NCI-H510A treated with DMSO at 0.1 percent for 48 hours (cell line): ENCODE measurements around the gene PGGHG.
"Not testable (repeated sequence)": the region's sequence is repeated elsewhere in the genome, so short reads cannot be mapped to it uniquely, and the experiment has no call there.

Source experiments
- DNase-seq: peaks from one replicate; lab custom pipeline; 2025; lab: John Stamatoyannopoulos, UW

The PGGHG gene

GRCh38 chr11:288478-289397 is at the start of gene PGGHG:
Gene PGGHG (plus strand): TSS chr11:289126. CDS start chr11:289817, 691 bp downstream.
- no peak for DNase-seq

- DNase-seq = no peak
Observed at GRCh38 chr11:240315-240714, 48.6 kb upstream of the PGGHG start.

- DNase-seq = no peak
Observed at GRCh38 chr11:241634-242033, 47.3 kb upstream of the PGGHG start.

DNA sequence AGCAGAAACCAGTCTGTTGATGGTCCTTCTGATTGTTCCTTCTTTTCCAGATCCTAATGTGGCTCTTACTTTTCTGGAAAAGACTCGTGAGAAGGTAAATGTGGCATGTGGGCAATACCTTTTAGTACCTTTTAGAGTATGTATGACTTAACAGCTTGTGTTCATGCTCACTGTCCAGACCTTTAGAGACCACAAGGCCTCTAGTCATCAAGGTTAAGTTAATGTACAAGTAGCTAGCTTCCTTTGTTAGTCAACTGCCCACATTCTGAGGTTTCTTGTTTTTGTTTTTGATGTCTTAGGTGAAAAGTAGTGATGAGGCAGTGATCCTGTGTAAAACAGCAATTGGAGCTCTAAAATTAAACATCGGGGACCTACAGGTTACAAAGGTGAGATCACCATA is 44.5 kb upstream of the PGGHG start:
- DNase-seq = no peak

- DNase-seq = no peak
Observed at GRCh38 chr11:249062-249461, 39.9 kb upstream of the PGGHG start.

GRCh38 chr11:250274-250673 is 38.7 kb upstream of the PGGHG start:
- no peak for DNase-seq

DNA sequence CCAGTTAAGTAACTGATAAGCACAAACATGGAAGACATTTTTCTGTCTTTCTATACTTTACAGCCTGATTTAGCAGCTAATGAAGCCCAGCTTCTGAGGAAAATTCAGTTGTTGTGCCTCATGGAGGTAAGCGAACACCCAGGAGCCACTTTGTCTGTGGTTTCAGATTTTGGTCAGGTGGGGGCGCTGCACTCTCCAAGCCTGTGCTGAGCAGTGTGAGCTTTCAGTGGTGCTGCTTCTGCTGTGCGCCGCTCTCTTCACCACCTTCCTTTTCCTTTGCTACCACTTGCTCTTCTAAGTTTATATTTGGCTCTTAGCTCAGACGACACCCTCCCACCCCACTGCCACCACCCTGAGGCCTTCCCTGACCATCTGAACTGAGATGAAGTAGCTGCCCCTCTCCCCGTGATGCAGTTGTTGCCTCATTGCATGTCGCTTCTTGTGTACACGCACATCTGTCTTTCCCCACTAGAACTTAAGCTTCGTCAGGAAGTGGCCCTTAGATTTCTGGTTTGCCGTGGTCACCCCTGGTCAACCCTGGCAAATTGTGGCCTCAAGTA is 38.1 kb upstream of the PGGHG start:
- DNase-seq = peak; percentile 9

- DNase-seq = no peak
Observed at GRCh38 chr11:251550-251949, 37.4 kb upstream of the PGGHG start.

- DNase-seq = no peak
Observed at GRCh38 chr11:252666-253065, 36.3 kb upstream of the PGGHG start.

GRCh38 chr11:253160-253885 is 35.6 kb upstream of the PGGHG start:
- no peak for DNase-seq

- DNase-seq = no peak
Observed at GRCh38 chr11:253886-254270, 35.0 kb upstream of the PGGHG start.

GRCh38 chr11:255176-255575 is 33.8 kb upstream of the PGGHG start:
- DNase-seq = no peak

DNA sequence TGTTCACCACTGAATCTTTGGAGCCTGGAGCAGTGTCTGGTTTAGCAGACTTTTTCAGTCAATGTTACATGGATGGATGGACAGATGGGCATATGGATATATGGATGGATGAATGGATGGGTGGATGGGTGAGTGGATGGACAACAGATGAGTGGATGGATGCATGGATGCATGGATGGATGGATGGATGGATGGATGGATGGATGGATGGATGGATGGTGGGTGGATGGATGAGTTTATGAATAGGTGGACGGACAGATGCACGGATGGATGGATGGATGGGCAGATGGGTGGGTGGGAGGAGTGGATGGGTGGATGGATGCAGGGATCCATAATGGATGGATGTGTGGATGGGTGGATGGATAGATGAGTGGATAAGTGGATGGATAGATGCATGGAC is 33.1 kb upstream of the PGGHG start:
- no peak for DNase-seq

DNA sequence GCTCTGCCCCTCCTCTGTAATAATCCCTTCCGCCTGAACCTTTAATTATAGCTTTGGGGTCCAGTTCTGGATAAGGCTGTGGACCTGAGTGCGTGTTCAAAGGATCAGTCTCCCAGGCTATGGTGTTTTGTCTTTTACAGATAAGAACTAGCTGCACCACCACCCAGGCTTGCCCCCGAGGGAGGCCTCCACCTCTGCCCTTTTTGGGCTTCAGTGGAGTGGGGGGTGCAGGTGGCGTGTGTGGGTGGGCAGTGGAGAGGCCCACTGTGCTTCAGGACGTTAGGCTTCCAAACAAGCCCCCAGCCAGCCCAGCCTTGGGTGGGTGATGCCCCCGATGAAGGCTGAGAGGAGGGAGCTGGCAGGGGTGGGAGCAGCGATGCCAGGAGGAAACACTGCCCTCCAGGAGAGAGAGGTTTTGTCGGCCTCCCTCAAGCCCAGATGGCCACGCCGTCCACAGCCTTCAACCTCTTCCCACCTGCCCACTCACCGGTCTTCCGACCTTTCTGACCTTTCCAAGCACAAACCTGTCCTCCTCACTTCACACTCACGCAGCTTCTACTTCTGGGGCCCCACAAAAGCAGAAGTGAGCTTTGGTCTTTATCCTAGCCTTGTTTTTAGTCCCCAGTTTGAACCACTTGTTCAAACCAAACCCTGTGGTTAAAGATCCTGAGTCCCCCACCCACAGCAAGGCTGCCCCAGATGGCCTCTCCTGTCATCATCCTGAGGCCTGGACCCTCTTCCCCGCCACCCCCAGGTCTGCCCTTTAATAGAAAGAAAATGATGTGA is 31.8 kb upstream of the PGGHG start:
- DNase-seq = no peak

DNA sequence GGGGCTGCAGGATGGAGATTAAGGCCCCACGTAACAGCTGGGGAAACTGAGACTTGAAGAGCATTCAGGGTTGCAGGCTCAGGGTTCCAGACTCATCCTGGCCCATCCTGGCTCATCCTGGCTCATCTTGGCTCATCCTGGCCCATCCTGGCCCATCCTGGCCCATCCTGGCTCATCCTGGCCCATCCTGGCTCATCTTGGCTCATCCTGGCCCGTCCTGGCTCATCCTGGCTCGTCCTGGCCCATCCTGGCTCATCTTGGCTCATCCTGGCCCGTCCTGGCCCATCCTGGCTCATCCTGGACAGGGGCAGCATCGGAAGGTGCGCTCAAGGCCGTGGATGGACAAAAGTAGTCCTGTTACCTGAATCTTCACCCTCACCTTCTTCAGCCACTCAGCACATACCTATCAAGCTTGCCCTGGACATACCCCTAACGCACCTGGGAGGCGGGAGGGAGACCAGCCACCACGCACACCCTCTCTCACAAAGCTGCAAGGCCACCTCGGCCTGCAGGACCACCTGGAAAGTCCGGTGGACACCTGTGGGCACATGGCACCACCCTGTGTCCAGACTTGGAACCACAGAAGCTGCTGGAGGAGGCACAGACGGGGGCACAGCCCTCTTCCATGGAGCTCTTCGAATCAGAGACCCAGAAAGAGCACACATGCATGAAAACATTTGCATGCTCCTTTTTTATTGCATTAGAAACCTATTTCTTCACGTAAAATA is 31.0 kb upstream of the PGGHG start:
- no peak for DNase-seq

- no peak for DNase-seq
Observed at GRCh38 chr11:259413-259812, 29.5 kb upstream of the PGGHG start.

- no peak for DNase-seq
Observed at GRCh38 chr11:261624-262023, 27.3 kb upstream of the PGGHG start.

DNA sequence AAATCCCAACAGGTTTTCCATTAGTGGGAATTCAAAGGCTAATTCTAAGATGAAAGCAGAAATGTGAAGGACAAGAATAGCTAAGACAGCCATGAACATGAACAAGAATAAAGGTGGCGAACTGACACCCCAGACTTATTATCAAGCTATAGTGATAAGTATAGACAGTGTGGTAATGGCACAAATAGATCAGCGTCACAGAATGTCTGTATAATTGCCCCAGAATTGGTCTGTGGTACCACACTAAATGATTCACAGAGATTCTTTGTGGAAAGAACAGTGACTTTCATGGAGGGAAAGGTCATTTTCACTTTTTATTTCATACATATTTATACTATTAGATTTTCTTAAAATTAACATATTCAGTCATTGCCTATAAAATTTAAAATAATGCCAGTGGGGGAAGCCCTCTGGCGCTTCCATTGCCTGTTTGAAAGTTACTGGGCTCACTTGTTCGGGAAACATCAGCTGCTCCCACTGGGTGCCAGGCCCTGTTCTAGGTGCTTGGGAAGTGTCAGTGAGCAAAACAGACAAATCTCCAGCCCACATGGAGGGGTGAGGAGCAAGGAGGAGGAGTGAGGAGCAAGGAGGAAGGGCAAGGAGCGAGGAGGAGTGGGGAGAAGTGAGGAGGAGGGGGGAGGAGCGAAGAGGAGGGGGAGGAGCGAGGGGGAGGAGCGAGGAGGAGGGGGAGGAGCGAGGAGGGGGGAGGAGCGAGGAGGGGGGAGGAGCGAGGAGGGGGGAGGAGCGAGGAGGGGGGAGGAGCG is 22.1 kb upstream of the PGGHG start:
- DNase-seq = no peak

- DNase-seq = no peak
Observed at GRCh38 chr11:267491-267994, 21.4 kb upstream of the PGGHG start.

- not testable (repeated sequence) for DNase-seq
Observed at GRCh38 chr11:268716-269145, 20.2 kb upstream of the PGGHG start.
